Thymus (tissue), 14 donors: ENCODE data around the gene SCT. TPM values are rescaled to one million over a fixed set of nuclear protein-coding genes. Genes with fewer than 3 reads are reported as not detected.

Source experiments
- DNase-seq, 9 donors: peaks; one replicate each; pipeline ENCODE4 v3.0.0-alpha.2; 2013; ENCODE audit warnings: low spot score in 9 of 9, low read depth in 6 of 9, missing footprints in 1 of 9
- H3K27ac ChIP-seq, 2 donors: one replicate each; pipeline ENCODE4 v1.5.1; 2013; ENCODE audit warnings: control low read depth in 1 of 2, low read depth in 1 of 2, low read length in 1 of 2, mild to moderate bottlenecking in 1 of 2, moderate library complexity in 1 of 2
- H3K27me3 ChIP-seq, 2 donors: one replicate each; pipeline ENCODE4 v1.5.1; 2013; ENCODE audit warnings: low read length in 1 of 2; ENCODE audit not compliant: control insufficient read depth in 2 of 2, insufficient read depth in 1 of 2
- H3K36me3 ChIP-seq, 2 donors: one replicate each; pipeline ENCODE4 v1.5.1; 2013; ENCODE audit warnings: low read length in 1 of 2, mild to moderate bottlenecking in 1 of 2, moderate library complexity in 1 of 2; ENCODE audit not compliant: control insufficient read depth in 2 of 2, insufficient read depth in 2 of 2
- H3K4me1 ChIP-seq, 2 donors: one replicate each; pipeline ENCODE4 v1.5.1; 2013; ENCODE audit warnings: low read length in 2 of 2; ENCODE audit not compliant: control insufficient read depth in 2 of 2, insufficient read depth in 2 of 2
- H3K4me3 ChIP-seq, 2 donors: one replicate each; pipeline ENCODE4 v1.5.1; 2013; ENCODE audit warnings: low read length in 2 of 2, control low read depth in 1 of 2, mild to moderate bottlenecking in 1 of 2
- H3K9me3 ChIP-seq, 2 donors: one replicate each; pipeline ENCODE4 v1.5.1; 2013; ENCODE audit warnings: low read length in 1 of 2, mild to moderate bottlenecking in 1 of 2; ENCODE audit not compliant: control insufficient read depth in 2 of 2, insufficient read depth in 1 of 2
- WGBS: extraction: QIAGEN DNeasy Blood & Tissue Kit; methylation state at CpG from one replicate; pipeline ENCODE4 v1.1.7; 2013; 5-methylcytosine and 5-hydroxymethylcytosine counted together
- long read RNA-seq, 10 donors: transcript quantifications; one replicate each; lab custom pipeline, GENCODE V29; 2026
- polyA plus RNA-seq: library from polyadenylated mRNA; stranded (reverse); fragments of 200-250 nt; gene quantifications from one replicate; pipeline ENCODE4 v1.2.3, GENCODE V29; 2013
- total RNA-seq: library from RNA; stranded (reverse); fragments of 120-200 nt; gene quantifications from one replicate; pipeline ENCODE4 v1.2.4, GENCODE V29; 2013
- donor health status: healthy.

The SCT gene, protein sequence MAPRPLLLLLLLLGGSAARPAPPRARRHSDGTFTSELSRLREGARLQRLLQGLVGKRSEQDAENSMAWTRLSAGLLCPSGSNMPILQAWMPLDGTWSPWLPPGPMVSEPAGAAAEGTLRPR
- total RNA-seq: 0.19 TPM
- 0.25 TPM for polyA plus RNA-seq
- long read RNA-seq, donor 1: 0 reads
- long read RNA-seq, donor 2: 0 reads
- long read RNA-seq, donor 3: 0 reads
- long read RNA-seq, donor 4: 0 reads
- long read RNA-seq, donor 5, partial matches to known transcripts: 0 of 1 reads
- long read RNA-seq, donor 5, other reads (novel, unspliced or antisense): 0 of 1 reads
- long read RNA-seq, donor 6: 0 reads
- long read RNA-seq, donor 7, partial matches to known transcripts: 0 of 1 reads
- long read RNA-seq, donor 7, other reads (novel, unspliced or antisense): 0 of 1 reads
- long read RNA-seq, donor 8, partial matches to known transcripts: 0 of 1 reads
- long read RNA-seq, donor 8, other reads (novel, unspliced or antisense): 0 of 1 reads
- long read RNA-seq, donor 9, partial matches to known transcripts: 0 of 1 reads
- long read RNA-seq, donor 9, other reads (novel, unspliced or antisense): 0 of 1 reads
- long read RNA-seq, donor 10: 0 reads

DNA sequence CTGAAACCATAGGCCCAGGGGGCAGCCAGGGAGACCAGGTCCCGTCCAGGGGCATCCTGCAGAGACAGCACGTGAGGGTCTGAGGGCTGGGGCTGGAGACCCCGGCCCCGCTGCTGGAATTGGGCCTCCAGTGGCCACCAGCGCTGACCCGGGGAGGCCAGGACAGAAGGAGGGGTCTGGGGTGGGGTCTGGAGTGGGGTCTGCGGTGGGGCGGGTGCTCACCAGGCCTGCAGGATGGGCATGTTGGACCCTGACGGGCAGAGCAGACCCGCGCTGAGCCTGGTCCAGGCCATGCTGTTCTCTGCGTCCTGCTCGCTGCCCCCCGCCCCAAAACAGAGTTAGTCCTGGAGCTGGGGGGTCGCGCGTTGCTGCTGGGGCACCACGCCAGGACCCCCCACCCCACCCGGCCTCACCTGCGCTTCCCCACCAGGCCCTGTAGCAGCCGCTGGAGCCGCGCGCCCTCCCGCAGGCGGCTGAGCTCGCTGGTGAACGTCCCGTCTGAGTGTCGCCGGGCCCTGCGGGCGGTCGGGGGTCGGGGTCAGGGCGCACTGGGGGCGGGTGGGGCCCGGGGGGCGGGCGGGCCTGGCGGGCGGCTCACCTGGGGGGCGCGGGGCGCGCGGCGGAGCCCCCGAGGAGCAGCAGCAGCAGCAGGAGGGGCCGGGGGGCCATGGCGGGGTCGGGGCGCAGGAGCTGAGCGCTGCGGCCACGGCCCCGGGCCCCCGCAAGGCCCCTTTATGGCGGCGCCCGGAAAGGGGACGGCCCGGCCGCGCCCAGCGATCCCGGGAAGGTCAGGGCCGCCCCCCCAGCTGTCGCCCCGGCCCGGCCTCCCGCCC is at the start of gene SCT:
SCT (minus strand) TSS at position 707 of the 833 bp plus-strand sequence; CDS start at position 669, 38 bp downstream.
- Histone ChIP-seq H3K9me3 (peaks cover 0 to 3% of the 10 kb centered on the region in 2 donors), H3K4me1 (peaks cover 0 to 13% of the 10 kb centered on the region in 2 donors), H3K27me3 (peaks cover 37 to 57% of the 10 kb centered on the region in 2 donors), H3K36me3 (no peaks in the 10 kb centered on the region), H3K27ac (no peak within 1 kb of the TSS), H3K4me3 (no peak within 1 kb of the TSS)
- DNase-seq: no peak
- 8% methylated on average over 72 of the region's 72 CpGs for WGBS

DNA sequence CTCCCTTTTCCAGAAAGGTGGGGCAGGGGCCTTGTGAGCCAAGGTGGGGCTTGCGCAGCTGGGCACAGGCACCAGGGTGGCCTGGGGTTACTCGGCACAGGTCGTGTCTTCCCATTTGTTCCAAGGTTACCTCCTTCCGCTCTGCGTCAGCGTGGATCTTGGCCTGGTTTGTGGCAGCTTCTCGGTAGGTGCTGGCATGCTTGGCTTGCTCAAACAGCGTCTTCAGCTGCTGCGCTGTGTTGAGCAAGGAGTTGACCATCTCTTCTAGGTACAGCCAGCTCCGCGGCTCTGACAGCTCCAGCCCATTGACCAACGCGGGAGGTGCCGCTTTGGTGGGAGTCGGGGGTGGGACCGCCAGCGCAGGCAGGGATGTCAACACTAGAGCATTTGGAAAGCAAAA is 47.4 kb upstream of the SCT start:
- DNase-seq: no peak
- H3K36me3 ChIP-seq: peaks cover 36 to 58% of the 10 kb centered on the region in 2 donors
- no peaks in the 10 kb centered on the region for H3K27me3 ChIP-seq
- H3K9me3 ChIP-seq: no peaks in the 10 kb centered on the region
- no peaks in the 10 kb centered on the region for H3K4me1 ChIP-seq
- no peak overlapping the region for H3K27ac ChIP-seq
- no peak overlapping the region for H3K4me3 ChIP-seq
- WGBS: 96% methylated on average over 17 of the region's 17 CpGs

DNA sequence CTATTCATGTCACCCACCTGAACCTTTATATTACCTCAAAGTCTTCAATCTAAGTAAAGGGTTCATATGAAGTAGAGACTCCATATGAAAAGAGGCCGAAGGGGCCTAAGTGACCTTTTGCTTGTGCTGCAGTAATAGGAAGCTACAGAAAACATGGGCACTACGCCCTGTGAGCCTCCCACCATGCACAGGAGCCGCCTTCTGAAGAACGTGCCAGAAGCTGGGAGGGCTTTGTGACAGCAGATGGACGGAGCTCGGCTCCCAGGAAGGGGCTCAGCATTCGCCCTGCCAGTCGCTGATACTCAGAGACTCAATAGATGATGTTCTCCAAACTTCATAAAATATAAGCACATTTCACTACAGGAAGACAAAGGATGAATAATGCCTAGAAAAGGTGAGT is 46.9 kb upstream of the SCT start:
- H3K36me3 ChIP-seq: peaks cover 35 to 53% of the 10 kb centered on the region in 2 donors
- no peaks in the 10 kb centered on the region for H3K9me3 ChIP-seq
- DNase-seq: no peak
- no peaks in the 10 kb centered on the region for H3K27me3 ChIP-seq
- no peak overlapping the region for H3K4me3 ChIP-seq
- H3K4me1 ChIP-seq: no peaks in the 10 kb centered on the region
- H3K27ac ChIP-seq: no peak overlapping the region
- WGBS: 98% methylated on average over 8 of the region's 8 CpGs

DNA sequence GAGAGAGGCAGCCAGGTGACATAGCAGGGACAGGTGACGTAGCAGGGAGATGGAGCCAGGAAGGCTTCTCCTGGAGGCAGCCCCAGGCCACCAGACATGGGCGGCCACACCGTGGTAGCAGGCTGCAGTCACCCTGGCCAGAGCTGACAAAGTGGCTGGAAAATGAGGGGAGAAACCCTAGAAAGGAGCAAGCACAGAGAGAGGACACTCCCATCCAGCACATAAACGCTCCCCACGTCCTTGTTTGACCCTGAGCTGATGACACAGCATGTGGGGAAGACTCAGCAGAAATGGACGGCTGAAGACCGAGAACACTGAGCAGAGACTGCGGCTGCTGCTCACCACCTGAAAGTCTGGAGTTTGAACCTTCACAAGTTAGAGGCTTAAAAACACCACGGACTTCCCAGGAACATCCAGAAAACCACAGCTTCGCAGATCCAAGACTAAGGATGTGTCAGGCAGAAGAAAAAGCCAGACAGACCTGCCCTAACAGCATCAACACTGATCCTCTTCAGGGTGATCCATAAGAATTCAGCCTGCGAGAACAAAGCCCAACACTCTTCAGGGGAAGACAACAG is 38.8 kb upstream of the SCT start:
- whole genome bisulfite sequencing: 87% methylated on average over 11 of the region's 11 CpGs
- Histone ChIP-seq H3K36me3 (peaks cover 30 to 36% of the 10 kb centered on the region in 2 donors), H3K4me1 (no peaks in the 10 kb centered on the region), H3K9me3 (no peaks in the 10 kb centered on the region), H3K4me3 (no peak overlapping the region), H3K27me3 (no peaks in the 10 kb centered on the region), H3K27ac (no peak overlapping the region)
- no peak for DNase-seq

DNA sequence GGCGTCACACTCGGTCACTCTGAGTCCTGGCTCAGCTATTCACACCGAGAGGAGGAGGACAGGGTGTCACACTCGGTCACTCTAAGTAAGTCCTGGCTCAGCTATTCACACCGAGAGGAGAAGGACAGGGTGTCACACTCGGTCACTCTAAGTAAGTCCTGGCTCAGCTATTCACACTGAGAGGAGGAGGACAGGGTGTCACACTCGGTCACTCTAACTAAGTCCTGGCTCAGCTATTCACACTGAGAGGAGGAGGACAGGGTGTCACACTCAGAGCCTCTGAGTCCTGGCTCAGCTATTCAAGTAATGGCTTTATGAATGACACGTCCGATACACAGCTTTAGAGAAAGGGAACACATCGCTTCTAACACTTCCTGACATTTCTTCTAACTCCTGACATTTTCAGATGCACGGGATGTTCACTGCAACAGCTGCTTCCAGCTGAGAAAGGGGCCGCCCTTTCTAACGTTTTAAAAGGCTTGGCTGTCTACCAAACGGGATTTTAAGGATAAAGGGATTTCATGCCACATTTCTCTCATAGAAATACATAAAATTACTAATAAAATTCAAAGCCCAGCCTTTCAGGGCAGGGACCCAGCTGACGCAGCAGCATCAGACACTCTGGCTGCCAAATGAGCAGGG is 38.2 kb upstream of the SCT start:
- H3K27ac ChIP-seq: no peak overlapping the region
- 97% methylated on average over 15 of the region's 15 CpGs for WGBS
- H3K9me3 ChIP-seq: no peaks in the 10 kb centered on the region
- no peak for DNase-seq
- peaks cover 36 to 38% of the 10 kb centered on the region in 2 donors for H3K36me3 ChIP-seq
- H3K4me3 ChIP-seq: no peak overlapping the region
- H3K27me3 ChIP-seq: no peaks in the 10 kb centered on the region
- no peaks in the 10 kb centered on the region for H3K4me1 ChIP-seq

DNA sequence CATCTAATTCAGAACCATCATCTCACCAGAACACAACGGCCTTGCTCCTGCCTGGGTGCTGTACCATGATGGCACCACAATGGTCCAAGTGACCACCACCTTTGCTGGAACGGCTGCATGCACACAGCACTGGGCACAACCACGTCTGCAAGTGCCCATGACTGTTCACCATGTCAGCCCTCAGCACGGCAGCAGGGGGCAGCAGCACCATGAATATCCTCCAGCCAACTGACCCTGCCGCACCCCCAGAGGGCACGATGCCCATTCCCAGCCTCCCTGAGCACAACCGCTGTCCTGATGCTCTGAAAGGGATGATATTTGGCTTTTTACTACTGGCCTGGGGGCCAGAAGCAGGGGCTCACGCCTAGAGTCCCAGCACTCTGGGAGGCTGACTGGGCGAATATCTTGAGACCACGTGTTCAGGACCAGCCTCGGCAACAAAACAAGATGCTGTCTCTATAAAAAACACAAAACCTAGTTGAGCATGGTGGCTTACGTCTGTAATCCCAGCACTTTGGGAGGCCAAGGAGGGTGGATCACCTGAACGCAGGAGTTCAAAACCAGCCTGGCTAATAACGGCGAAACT is 35.8 kb upstream of the SCT start:
- Histone ChIP-seq H3K27me3 (no peaks in the 10 kb centered on the region), H3K4me3 (no peak overlapping the region), H3K9me3 (peaks cover 0 to 3% of the 10 kb centered on the region in 2 donors), H3K36me3 (peaks cover 52% of the 10 kb centered on the region in 2 donors), H3K4me1 (no peaks in the 10 kb centered on the region), H3K27ac (no peak overlapping the region)
- 88% methylated on average over 15 of the region's 15 CpGs for WGBS
- DNase-seq: peak in 1 of 9 donors; percentile 26

DNA sequence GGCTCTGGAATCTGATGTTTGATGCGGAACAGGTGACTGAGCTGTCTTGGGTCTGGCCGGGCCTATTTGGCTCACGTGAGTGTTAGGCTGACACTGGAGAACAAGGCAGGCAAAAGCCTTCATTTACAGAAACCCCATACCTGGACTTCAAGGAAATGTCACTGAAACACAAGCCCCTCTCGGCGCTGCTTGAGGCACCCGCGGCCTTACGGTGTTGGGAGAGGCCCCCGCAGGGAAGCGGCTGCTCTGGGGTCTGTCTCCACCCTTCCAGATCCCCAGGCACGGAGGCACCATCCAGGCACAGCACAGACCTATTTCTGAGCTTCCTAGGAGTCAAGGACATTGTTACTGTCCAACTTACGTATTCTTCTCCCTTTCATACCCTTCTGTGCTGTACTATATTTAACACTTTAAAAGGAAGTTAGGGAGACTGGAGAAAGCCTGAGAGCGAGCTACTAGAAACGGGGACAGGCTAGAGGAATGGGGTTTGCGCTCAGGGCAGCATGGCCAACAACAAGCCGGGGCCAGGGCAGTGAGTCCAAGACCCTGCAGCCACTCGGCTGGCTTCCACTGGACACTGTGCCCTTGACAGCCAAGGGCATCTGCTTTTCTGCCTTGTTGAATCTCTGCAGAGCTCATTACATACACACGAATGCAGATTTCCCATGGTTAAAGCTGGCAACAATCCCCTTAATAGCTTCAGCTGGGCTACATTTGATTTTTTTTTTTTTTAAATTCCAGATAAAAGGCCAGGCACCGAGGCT is 33.9 kb upstream of the SCT start:
- Histone ChIP-seq H3K4me1 (no peaks in the 10 kb centered on the region), H3K9me3 (peaks cover 0 to 3% of the 10 kb centered on the region in 2 donors), H3K36me3 (peaks cover 52 to 55% of the 10 kb centered on the region in 2 donors), H3K27ac (no peak overlapping the region), H3K4me3 (no peak overlapping the region), H3K27me3 (no peaks in the 10 kb centered on the region)
- 94% methylated on average over 19 of the region's 19 CpGs for WGBS
- DNase-seq: no peak

DNA sequence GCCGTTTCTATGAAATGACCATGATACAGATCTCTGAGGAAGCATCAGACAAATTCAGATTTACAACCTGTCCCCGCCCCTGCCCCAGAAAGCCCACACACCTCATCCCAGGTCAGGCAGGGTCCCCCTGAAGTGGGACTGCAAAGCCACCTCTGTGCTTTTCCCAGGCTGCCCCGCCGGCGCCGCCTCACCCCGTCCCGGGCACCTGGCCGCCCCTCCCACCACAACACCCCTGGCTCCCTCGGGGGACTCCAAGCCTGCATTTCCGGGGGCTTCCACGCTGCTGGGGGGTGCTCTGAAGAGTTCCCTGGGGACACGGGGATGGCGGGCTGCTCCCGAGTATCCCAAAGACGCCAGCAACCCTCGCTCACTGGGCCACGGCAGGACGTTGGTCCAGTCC is 33.3 kb upstream of the SCT start:
- Histone ChIP-seq H3K27me3 (no peaks in the 10 kb centered on the region), H3K27ac (no peak overlapping the region), H3K36me3 (peaks cover 46 to 51% of the 10 kb centered on the region in 2 donors), H3K4me1 (no peaks in the 10 kb centered on the region), H3K4me3 (no peak overlapping the region), H3K9me3 (peaks cover 0 to 3% of the 10 kb centered on the region in 2 donors)
- 95% methylated on average over 19 of the region's 19 CpGs for WGBS
- no peak for DNase-seq
